GM21737 (cell line): Measurements from ENCODE around the gene C20orf144.

Experiments used
- ATAC-seq: cut with Tn5 transposase; IDR thresholded peaks from one replicate; pipeline ENCODE4 v1.9.1; 2021; ENCODE audit warnings: mild to moderate bottlenecking, moderate library complexity; ENCODE audit not compliant: unreplicated experiment

Gene C20orf144

GRCh38 chr20:33649201-33649681, 12.9 kb upstream of the C20orf144 start:
- no peak for ATAC-seq

DNA sequence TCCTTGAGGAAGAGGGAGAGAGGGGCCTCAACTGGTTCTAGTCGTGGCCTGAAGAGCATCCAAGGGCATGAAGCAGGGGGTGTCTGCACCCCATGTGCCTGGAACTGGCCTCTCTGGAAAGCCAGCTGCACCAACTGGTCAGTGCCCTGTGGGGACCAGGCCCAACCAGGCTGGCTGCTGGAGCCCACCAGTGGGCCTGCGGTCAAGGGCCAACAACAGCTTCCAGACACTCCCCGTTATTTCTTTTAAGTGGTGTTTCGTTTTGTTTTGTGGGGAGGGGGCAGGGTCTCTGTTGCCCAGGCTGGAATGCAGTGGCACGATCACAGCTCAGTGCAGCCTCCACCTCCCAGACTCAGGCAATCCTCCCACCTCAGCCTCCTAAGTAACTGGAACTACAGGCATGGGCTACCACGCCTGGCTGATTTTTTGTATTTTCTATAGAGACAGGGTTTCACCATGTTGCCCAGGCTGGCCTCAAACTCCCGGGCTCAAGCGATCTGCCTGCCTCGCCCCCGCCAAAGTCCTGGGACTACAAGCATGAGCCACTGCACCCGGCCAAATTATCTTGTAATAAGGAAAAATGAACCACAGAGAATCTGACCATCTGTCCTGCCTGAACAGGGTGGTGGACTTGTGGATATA, 11.9 kb upstream of the C20orf144 start:
- no peak for ATAC-seq

- no peak for ATAC-seq
These were observed 11.2 kb upstream of the C20orf144 start for GRCh38 chr20:33650753-33651561.

GRCh38 chr20:33651562-33652048, 10.5 kb upstream of the C20orf144 start:
- ATAC-seq = no peak

GRCh38 chr20:33653218-33653899, 8.8 kb upstream of the C20orf144 start:
- no peak for ATAC-seq

DNA sequence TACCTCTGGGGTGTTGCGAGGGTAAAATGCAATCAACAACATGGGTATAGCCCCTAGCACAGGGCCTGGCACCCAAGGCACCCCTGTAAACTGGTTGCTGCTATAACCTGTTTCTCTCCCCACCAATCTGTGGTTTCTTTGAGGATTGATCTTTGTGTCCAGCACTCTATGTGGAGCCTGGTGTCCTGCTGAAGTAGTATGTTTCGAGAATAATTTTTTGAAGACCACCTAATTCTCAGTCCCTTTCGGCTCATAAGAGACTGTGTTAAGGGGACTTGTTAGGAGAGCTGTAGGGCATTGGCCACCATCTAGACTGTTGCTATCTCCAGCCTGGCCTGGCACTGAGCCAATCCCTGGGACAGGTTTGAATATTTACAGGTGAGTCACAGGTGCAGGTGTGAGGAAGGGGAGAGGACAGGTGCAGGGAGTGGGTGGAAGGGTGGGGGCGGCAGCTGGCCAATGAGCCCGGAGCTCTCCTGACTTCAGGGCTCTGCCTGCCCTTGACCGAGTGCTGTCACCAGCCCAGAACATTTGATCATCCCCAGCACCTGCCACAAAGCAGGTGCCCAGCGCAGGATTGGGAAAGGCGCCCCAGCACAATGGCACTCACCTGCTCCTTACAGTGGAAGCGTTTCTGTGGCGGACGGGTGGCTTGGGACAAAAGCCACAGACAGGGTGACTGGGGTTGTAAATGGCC, 8.1 kb upstream of the C20orf144 start:
- no peak for ATAC-seq

GRCh38 chr20:33654680-33655161, 7.4 kb upstream of the C20orf144 start:
- no peak for ATAC-seq

DNA sequence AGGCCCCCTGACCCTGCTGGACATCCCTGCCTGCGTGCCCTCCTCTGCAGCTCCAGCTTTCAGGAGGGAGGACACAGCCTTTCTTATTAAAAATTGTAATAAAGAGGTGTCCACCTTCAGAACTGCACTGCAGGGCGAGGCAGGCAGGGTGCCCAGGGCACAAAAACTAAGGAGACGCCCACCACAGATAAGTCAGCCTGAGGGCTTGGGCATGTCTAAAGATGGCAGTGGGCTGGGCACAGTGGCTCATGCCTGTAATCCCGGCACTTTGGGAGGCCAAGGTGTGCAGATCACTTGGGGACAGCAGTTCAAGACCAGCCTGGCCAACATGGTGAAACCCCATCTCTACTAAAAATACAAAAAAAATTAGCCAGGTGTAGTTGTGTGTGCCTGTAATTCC, 7.0 kb upstream of the C20orf144 start:
- no peak for ATAC-seq

- ATAC-seq = no peak
These were observed 5.9 kb upstream of the C20orf144 start for GRCh38 chr20:33656010-33656782.

DNA sequence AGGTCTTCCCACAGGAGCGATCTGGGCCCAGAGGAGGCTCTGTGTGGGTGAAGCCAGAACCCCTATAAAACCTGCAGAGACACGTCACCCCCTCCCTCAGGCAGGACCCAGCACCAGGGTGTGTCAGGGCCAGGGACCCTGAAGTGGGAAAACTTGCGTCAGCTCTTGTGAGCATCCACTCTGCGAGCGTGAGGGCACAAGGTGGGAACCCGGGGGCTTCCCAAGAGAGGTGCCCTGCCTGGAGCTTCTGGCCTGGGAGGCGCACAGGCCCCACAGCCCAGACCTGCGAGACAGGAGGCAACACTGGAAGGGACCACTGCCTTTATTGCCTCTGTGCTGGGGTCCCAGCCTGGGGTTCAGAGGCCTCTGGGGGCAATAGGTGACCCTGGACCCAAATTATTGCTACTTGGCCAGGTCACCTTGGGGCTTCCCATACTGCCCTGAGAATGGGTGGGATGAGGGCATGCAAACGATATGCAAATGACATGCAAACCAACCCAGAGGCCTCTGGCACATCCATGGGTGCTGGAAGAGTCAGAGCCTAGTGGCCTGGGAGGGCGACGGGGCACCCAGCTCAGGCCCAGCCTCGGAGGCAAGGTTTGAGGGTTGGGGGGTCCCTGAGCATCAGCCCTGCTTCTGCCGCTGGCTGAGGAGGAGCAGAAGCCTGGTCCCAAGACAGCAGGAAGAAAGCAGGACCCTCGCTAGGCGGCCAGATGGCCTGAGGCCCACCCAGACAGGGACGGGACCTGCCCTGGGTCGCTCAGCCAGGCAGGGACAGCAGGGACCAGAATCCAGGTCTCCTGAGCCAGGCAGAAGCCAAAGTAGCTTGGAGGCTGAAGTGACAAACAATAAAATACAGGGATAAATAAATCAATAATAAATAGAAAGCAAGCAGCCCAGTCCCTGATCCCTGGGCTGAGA, 5.1 kb upstream of the C20orf144 start:
- no peak for ATAC-seq

GRCh38 chr20:33657704-33658095, 4.4 kb upstream of the C20orf144 start:
- no peak for ATAC-seq

GRCh38 chr20:33658510-33658909, 3.6 kb upstream of the C20orf144 start:
- ATAC-seq = no peak

- no peak for ATAC-seq
These were observed 3.2 kb upstream of the C20orf144 start for GRCh38 chr20:33658929-33659328.

GRCh38 chr20:33659341-33660034, 2.6 kb upstream of the C20orf144 start:
- ATAC-seq = no peak

GRCh38 chr20:33660035-33660684, 2.0 kb upstream of the C20orf144 start:
- ATAC-seq = no peak

DNA sequence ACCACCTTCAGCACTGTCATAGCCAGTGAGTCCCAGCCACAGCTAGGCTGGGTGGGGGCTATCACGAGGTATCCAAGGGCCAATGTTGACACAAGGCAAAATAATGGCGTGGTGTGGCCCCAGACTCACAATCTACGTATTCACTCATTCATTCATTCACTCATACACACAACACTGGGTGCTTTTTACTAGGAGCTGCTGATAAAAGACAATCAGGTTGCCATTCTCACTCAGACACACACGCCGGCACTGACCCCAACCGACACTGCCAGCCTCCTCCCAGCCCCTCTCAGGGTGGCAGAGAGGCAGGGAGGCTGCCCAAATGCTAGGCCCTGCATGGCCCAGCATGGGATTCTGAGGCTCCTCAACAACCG, 1.5 kb upstream of the C20orf144 start:
- ATAC-seq = no peak

GRCh38 chr20:33663161-33664084, 1.3 kb downstream of the C20orf144 start:
- ATAC-seq = no peak
